HG03066 (cell line): ENCODE measurements around the gene SCOC.
"Not testable (repeated sequence)": the region's sequence is repeated elsewhere in the genome, so short reads cannot be mapped to it uniquely, and the experiment has no call there.

Experiments used
- ATAC-seq: cut with Tn5 transposase; IDR thresholded peaks from one replicate; pipeline ENCODE4 v1.9.1; 2021; ENCODE audit warnings: low read depth; ENCODE audit not compliant: unreplicated experiment

The SCOC gene

GRCh38 chr4:140359562-140360427 lies 13.7 kb upstream of the SCOC start:
- ATAC-seq, result peak; percentile 98

GRCh38 chr4:140361099-140361498 lies 12.3 kb upstream of the SCOC start:
- ATAC-seq, result no peak

DNA sequence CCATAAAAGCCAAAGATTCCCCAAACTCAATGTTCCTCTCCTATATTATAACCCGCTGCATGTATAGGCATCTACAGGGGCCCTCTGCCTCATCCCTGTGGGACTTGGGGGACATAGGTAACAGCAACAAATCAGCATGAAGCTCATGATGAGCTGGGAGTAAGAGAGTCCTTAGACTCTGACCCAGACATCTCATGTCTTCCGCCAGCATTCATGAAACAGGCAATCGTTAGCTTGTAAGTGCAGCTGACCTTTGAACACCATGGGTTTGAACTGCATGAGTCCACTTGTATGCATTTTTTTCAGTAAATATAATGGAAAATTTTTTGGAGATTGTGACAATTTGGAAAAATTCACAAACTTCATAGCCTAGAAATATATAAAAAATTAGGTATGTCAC lies 10.4 kb upstream of the SCOC start:
- ATAC-seq, result no peak

- ATAC-seq, result no peak
Observed at GRCh38 chr4:140363558-140363957, 9.9 kb upstream of the SCOC start.

GRCh38 chr4:140367738-140368137 lies 5.7 kb upstream of the SCOC start:
- no peak for ATAC-seq

GRCh38 chr4:140368686-140369085 lies 4.8 kb upstream of the SCOC start:
- no peak for ATAC-seq

GRCh38 chr4:140372751-140373327 lies 607 bp upstream of the SCOC start:
- ATAC-seq, result peak; percentile 53

GRCh38 chr4:140374130-140374477 lies 658 bp downstream of the SCOC start:
- no peak for ATAC-seq

DNA sequence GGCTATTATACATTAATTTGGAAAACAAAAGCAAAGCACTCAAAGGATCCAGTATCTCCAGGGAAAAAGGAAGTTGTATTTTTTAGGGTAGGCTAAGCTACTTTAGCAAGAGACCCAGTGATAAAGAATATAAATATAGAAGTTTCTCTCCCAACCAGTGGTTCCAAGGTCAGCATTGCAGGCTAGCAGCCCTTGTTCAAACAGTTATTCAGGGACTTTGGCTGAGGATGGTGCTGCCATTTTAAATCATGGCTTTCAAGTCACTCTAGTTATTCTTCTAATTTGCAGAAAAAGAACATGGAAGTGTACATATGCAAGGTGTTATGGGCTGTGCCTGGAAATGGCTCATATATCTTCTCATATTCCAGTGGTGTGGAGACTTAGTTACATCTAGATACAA lies 9.3 kb downstream of the SCOC start:
- no peak for ATAC-seq

DNA sequence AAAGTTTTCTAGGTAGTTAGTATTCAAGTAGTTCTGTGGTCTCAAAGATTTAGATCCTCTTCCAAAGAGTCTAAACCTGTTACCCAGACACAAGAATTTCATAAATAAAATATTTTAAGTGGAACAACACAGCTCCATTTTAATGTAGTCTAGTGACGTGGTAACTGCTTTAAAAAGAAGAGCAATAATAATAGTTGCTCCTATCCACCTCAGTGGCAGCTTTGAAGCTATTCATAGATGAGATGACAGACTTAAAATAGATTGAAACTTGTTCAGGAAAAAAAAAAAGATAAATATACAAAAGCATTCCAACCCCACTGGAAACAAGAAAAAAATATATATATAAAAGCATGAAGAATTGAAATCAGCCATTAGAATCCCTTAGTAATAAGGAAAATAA lies 14.6 kb downstream of the SCOC start:
- ATAC-seq, result no peak

DNA sequence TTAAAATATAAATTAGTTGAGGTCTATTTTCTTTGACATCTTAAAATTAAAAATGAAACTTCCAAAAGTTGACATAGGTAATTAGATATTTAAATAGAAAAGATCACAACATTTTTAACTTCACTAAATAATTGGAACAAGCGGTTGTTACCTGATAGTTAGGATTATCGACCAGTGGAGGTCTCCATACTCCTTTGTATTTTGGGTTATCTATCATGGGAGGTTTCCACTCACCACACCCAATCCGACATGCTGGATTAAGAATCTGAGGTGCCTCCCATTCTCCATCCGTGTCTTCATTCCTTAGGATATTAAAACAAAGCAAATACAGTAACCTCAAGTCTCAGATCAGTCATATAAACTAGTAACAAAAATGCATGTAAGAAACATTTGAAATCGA lies 22.2 kb downstream of the SCOC start:
- no peak for ATAC-seq

DNA sequence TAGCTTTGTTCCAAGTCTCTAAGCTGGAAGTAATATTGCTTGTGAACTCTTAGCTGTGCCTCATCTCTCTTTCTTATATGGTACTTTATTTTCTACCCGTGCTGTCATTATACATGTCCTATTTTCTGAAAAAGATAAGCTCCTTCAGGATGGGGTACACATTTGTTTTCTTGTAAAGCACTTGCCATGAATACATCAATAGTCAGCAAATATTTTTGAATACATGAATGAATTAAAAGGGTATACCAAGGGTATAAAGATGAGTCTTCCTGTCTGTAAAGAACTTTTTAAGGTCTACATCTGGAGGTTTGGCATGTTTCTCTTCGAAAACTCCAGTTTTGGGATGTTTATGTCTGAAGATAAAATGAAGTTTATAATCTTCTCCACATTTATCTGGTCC lies 26.7 kb downstream of the SCOC start:
- ATAC-seq, result no peak

DNA sequence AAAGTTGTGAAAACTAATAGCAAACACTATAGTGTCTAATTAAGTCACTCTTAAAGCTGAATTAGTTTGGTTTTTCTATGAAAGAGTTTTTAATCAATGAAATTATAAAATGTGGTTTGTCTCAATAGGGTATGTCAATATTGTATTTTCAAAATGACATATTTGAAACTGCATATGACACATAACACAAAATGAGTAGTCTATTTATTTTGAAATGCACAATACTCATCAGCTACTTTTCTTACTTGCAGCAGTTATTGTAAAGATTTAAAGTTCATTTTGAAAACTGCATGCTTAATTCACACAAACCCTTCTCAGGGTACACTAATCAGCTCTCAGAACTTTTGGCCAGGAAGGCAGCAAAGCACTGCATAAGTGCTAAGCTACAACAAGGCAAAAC lies 32.8 kb downstream of the SCOC start:
- ATAC-seq, result no peak

DNA sequence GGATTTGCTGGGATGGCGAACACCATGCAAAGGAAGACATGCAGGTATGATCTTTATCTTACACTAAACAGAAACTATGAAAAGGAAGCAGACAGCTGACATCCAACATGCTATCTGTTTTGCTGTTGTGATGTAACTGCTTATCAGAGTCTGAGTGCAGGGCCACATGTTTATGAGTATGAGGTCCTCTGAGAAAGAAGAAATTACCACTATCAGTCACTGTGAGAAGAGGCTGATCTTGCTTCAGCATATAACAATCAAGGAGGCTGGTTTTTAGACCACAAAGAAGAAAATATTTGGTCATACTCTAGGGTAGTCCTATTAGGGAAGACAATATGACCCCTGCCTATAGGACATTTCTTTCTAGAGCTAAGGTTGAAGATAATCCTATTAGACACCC lies 35.5 kb downstream of the SCOC start:
- ATAC-seq, result no peak

DNA sequence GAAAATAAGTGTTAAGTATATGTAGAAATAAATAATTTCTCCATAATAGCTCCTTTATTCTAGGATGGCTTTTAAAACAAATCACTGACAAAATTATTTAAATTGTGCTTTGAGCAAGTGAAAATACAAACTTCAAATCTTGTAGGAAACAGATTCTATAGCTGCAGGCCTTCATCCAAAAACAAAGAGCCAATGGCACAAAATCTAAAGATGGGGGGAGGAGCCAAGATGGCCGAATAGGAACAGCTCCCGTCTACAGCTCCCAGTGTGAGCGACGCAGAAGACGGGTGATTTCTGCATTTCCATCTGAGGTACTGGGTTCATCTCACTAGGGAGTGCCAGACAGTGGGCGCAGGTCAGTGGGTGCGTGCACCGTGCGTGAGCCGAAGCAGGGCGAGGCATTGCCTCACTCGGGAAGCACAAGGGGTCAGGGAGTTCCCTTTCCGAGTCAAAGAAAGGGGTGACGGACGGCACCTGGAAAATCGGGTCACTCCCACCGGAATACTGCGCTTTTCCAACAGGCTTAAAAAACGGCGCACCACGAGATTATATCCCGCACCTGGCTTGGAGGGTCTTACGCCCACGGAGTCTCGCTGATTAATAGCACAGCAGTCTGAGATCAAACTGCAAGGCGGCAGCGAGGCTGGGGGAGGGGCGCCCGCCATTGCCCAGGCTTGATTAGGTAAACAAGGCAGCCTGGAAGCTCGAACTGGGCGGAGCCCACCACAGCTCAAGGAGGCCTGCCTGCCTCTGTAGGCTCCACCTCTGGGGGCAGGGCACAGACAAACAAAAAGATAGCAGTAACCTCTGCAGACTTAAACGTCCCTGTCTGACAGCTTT lies 39.9 kb downstream of the SCOC start:
- not testable (repeated sequence) for ATAC-seq

GRCh38 chr4:140423106-140423505 lies 49.7 kb downstream of the SCOC start:
- no peak for ATAC-seq

DNA sequence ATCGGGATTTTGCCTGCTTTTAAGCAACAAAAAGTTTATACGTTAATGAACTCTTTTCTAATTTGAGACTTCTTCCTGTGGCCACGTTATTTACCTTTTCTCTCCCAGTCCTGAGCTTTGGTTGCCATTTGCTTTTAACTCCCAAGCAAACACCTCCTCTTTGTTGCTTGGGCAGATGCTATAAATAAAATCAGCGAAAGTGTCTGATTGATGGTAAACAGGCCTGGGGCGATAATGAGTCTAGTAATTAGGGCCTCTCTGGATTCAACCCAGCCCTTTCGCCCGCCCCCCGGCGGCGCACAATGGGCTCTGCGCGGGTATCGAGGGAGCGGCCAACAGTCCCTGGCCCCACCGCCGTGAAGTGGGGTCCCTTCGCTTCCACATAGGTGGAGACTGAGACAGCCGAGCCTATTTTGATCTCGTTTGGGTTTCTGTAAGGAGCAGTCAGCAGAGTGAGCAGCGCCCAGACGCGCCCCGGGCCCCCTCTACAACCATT lies 53.2 kb downstream of the SCOC start:
- peak; percentile 10 for ATAC-seq

- ATAC-seq, result peak; percentile 82
Observed at GRCh38 chr4:140427106-140427918, 53.9 kb downstream of the SCOC start, which contains the start of gene CLGN. CLGN (minus strand) TSS chr4:140427648; CDS start chr4:140413078, 14,570 bp downstream.

DNA sequence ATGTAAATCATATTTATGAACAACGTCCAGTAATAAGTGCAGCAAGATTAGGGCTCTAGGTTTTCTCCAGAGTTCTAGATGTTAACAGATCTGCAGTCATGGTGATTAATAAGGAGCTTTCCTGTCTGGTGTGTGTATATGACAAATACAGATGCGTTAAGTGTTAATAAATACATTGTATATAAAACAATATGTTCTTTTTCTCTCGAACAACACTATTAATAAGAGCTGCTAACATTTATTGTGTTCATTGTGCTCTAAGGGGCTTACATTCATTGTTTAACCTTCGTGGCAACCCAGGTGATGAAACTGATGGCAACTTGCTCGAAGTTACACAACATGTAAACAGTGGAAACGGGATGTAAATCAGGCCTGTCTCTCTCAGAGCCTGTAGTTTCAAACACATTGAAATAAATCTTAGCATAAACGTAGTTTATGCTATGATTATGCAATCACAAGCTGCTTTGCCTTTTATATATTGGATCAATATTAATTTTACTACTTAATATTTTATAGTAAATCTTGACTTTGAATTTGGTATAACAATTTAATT lies 54.5 kb downstream of the SCOC start:
- ATAC-seq, result no peak
